Hindlimb muscle (tissue), 1 donor: Measurements from ENCODE around the gene AASDH. TPM values are rescaled to one million over a fixed set of nuclear protein-coding genes. Genes with fewer than 3 reads are reported as not detected.
"Not testable (repeated sequence)": the region's sequence is repeated elsewhere in the genome, so short reads cannot be mapped to it uniquely, and the experiment has no call there.

Source experiments
- DNase-seq: peaks from one replicate; pipeline ENCODE4 v3.0.0-alpha.2; 2013
- polyA plus RNA-seq: library from polyadenylated mRNA; unstranded; fragments of 120-200 nt; gene quantifications from one replicate; pipeline ENCODE4 v1.2.1, GENCODE V29; 2013; ENCODE audit not compliant: insufficient read length

AASDH gene
- polyA plus RNA-seq, 1 donor = 11.7 TPM

DNA sequence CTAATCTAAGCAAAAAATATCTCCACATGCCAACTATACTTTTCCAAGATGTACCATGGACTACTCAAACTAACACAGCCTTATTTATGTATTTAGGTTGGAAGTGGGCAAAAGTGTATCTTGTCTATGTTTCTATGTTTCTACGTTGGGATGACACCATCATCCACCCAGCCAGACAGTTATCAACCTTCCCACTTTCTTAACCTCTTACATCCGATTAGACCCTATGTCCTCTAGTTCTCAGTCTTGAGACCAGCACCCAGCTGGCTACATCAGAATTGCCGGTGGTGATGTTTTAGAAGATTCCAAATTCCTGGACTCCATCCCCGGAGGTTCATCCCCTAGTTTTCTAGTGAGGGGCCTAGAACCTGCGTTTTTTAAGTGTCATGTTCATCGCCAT, 1.0 kb upstream of the AASDH start:
- peak; percentile 11 for DNase-seq

DNA sequence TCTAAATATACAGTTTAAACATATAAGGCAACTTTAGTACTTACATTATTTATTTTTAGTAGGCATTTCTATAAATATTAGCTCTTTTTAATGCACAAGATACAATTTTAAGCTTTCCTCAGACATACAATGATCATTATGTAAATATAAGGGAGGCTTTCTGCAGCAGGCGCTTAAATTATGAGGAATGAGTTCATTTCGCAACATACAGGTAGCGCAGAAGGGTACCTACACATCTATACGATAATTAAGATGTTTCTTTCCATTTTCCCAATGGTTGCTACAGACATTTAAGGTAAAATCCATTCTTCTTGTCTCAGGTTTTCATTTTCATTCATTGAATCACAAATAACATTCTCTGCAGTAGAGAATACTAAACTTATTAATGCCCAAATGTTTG, 1.2 kb downstream of the AASDH start:
- no peak for DNase-seq

DNA sequence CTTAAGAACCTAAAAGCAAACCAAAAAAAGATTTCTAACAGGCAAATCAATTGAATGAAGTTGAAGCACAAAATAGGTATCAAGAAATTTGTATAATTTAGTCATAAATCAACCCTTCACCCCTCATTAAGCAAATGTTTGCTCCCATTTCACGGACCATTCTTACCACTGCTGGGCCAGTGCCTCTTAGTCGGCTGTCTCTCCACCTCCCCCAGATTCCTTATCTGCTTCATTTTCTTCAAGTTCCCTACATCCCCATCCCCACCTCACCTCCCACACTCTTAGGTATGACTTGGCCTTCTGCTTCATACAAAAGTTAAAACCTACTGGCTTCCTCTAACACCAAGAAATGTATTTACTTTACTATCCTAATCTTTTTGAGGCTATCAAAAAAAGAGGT, 11.8 kb downstream of the AASDH start:
- no peak for DNase-seq

DNA sequence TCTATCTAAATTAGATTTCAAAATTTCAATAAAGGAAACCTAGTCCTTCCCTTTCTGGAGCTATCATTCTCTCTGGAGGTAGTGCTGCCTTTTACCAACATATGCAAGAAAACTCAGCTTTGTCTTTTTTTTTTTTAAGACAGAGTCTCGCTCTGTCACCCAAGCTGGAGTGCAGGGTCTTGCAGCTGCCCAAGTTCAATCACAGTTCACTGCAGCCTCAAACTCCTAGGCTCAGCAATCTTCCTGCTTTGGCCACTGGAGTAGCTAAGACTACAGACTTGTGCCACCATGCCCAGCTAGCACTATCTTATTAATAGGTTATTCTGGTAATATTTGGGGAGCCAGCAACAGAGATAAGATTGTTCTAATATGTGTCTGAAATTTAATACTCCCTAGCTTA, 12.3 kb downstream of the AASDH start:
- DNase-seq = no peak

DNA sequence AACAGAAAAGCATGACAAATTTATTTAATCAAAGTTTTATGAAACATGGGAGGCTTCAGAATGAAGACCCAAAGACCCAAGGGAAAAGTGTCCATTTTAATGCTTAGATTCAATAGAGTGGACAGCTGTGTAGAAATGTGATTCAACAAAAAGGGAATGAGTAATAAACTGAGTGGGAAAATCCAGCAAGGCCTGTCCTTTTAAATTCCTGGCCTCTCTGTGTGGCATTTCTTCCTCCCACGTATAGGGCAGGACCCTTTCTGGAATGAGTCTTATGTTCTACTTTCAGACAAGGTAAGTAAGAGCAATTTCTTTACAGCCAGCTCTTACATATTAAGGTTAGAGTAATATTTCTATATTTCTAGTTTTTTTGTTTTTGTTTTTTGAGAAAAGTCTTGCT, 14.5 kb downstream of the AASDH start:
- no peak for DNase-seq

DNA sequence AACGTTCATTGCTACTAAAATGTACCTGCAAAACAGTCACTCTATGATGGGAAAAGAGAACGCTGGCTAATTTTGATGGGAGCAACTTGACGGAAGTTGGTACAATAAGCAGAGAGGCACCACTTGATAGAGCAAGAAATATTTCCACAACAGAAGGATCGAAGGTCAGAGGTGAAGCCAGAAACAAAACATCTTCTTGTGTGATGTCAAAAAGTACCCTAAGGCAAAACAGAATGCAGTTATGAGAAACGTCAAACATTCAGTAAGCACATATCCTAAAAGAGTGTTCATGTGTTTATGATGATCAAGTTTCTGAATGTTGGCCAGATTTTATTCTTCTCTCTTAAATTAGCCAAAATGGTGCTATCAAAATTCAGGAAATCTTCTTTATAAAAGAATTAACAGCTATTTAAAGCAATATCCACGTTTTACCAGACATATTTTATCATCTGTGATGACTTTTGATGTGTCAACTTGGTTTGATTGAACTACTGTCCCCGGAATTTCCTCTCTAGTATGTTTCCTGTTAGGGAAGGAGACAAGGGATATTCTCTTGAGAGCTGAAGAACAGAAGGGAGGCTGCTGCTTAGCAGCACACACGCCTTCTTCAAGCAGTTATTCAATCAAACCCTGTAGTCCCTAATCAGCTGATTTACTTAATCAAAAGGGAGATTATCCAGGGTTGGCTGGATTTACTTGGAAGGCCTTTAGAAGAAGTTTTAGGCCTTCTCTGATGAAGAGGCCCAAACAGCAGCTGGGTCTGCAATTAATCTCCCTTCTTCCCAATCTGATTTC, 15.7 kb downstream of the AASDH start:
- no peak for DNase-seq

DNA sequence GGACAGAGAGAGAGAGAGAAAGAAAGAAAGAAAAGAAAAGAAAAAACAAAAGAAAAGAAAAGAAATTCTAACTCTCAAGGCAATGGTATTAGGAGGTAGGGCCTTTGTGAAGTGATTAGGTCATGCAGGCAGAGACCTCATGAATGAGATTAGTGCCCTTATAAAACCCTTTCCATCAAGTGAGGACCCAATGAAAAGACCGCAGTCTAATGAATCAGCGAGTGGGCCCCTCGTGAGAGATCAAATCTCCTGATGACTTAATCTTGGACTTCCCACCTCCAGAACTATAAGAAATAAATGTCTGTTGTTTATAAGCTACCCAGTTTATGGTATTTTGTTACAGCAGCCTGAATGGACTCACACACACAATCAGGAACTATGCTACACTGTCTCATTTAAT, 16.9 kb downstream of the AASDH start:
- DNase-seq = no peak

DNA sequence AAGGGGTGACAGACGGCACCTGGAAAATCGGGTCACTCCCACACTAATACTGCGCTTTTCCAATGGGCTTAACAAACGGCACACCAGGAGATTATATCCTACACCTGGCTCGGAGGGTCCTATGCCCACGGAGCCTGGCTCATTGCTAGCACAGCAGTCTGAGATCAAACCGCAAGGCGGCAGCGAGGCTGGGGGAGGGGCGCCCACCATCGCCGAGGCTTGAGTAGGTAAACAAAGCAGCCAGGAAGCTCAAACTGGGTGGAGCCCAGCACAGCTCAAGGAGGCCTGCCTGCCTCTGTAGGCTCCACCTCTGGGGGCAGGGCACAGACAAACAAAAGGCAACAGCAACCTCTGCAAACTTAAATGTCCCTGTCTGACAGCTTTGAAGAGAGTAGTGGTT, 24.3 kb downstream of the AASDH start:
- DNase-seq = not testable (repeated sequence)

DNA sequence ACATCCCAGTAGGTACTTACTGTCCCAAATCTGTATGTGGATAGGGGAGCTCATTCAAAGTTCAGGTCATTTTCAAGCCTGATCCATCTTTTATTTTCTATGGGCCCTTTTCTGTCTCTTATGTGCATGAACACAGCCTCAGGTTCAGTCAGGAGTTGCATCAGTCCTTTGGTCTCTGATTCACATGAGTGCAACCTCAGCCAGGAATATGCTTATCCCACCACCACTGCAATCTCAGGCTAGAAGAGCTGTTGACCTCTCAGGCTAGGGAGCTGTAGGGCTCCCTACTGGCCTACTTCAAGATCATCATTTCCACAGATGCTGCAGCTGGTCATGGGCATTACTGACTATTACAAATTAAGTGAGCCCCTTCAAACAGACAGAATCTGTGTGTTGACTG, 27.2 kb downstream of the AASDH start:
- DNase-seq = no peak

DNA sequence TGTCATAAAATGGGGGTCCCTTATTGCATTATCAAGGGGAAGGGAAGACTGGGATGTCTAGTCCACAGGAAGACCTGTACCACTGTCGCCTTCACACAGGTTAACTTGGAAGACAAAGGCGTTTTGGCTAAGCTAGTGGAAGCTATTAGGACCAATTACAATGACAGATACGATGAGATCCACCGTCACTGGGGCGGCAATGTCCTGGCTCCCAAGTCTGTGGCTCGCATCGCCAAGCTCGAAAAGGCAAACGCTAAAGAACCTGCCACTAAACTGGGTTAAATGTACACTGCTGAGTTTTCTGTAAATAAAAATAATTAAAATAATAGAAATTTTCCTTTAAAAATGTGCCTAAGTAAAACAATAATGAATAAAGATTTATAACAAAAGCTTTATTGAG, 30.6 kb downstream of the AASDH start:
- no peak for DNase-seq

DNA sequence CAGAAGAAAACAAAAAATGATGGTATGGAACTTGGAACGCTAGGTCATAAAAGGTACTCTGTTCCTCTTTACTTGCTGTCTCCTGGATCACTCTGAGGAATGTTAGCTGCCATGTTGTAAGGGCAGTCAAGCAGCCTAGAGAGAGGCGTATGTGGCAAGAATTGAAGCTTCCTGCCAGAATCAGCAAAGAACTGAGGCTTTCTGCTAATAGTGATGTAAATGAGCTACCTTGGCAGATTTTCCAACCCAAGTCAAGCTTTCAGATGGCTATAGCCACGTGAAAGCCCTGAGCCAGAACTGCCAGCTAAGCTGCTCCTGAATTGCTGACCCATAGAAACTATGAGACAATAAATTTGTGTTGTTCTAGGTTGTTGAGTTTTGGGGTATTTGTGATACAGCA, 38.7 kb downstream of the AASDH start:
- DNase-seq = no peak

DNA sequence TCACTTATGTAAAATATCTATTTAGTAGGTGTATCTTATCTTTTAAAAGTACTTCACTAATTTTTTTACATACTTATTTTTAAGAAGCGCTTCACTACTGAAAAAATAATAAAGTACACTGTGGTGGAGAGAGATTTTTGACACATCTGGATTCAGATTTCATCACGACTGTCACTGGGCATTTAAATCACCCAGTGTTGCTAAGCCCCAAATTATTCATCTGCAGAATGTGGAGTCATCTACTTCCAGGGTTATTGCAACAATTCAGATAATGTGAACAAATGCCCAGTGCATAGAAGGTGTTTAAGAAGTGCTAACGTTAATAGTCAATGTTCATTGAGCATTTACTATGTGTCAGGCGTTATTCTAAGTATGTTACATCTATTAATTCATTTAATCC, 41.8 kb downstream of the AASDH start:
- no peak for DNase-seq

DNA sequence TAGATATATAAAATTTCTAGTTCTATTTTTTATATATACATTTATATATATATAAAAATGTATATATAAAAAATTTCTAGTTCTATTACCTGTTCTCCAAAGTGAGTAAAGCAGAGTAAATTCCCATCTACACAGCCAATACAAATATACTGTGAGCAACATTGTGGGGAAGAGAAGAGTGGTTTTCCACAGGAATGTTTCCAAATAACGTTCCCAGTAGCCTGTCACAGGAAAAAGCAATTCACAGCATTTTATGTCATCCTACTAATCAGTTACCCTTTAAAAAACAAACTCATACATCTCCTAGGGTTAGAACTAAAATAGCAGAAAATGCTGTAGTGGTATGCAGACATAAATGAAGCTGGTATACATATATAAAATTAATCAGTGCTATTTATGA, 44.5 kb downstream of the AASDH start:
- DNase-seq = no peak

DNA sequence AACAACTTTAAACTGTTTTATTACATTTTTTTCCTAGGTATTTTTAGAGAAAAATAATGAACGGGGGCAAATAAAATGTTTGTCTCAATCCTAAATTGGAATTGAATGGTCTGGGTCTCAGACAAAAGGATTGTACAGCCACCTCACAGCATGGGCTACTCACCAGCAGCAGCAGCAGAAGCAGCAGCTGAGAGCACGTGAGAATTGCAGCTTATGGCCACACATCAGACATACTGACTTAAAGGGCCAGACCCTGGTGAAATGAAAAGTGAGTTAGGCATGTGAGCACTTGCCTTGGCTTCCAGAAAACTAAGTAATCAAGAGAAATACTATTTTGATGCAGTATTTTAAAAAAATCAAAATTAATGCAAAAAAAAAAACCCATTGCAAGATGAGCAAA, 56.6 kb downstream of the AASDH start:
- no peak for DNase-seq

DNA sequence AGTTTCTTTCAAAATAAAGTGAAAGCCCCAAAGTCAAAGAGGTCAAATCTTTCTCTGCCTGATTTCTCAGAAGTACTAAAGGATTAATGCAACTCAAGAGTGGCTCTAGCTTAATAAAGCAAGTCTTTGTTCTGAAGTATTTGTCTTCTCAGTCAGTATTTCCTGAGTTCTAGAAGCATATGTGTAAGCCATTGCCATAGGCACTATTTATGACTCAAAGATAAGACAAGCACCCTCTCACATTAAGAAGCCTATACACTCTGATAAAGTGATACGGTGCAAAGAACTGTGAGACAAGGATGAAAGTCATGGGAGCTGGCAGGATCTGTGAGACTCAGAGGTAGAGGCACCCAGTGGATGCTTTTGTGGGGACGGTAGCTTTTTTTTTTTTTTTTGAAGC, 60.9 kb downstream of the AASDH start:
- DNase-seq = no peak

DNA sequence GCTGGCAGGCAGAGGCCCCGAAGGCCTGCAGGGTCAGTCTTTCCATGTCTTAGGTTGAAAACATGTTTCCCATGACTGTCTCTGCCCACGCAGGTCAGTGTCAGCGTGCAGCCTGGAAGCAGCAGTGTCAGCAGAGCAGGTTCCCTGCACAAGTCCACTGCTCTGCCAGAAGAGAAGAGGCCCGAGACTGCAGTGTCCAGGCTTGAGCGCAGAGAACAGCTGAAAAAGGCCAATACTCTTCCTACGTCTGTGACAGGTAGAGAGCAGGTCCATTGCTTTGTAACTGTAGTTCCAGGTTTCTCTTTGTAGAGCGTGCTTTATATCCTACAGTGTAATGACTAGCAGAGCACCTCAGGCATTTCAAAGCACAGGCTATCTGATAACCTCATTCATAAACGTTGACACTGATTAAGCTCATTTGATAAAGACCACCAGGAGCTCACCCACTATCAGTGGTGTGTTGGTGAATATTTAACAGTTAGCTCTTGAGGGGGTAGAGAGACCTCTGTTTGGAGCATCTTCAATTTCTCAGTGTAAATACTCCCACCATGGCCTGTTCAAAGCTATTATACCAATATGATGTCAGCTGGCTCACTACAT, 63.2 kb downstream of the AASDH start:
- no peak for DNase-seq

DNA sequence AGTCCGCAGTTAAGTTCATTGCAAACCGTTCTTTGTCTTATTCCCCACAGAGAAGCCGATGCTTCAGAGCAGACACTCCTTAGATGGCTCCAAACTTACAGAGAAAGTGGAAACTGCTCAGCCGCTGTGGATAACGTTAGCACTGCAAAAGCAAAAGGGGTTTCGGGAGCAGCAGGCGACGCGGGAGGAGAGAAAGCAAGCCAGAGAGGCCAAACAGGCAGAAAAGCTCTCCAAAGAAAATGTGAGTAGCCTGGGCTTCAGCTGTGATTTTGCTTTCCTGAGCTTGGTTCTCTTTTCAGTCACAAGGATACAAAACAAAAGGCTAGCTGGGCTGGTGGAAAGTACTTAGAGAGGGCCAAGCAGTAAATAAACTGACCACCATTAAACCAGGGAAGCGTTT, 64.0 kb downstream of the AASDH start:
- no peak for DNase-seq

DNA sequence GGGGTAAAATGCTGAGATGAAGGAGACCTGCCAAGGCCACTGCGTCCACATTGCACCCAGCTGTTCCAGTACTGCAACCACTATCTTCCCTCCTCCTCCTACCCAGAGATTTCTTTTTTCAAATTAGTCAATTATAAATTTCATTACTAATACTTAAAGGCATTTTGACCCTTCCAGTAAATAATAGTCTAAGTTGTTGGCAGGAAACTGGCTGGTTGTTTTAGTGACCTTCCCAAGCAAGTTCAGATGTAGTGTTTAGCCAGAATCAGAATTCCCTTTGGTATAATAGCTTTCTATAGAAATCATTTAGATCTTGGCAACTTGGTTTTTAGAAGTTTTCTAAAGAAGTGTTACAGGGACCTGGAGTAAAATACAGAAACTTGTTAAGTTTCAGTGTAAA, 66.0 kb downstream of the AASDH start:
- DNase-seq = no peak

DNA sequence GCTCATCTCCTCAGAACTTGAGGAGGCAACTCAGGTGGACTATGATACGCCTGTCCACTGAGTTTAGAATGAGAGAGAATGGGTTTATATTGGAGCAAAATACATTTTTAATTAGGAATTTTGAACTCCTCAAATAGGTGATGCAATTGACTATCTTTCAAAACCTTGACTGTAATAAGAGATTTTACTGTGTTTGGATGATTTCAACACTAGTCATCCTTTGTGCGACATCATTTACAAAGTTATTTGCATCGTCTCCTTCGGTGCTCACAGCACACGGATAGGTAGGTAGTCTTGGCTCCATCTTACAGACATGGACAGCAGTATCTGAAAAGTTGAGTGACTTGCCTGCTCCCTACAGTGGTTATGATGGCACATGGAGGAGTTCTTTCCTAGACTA, 67.0 kb downstream of the AASDH start:
- no peak for DNase-seq

DNA sequence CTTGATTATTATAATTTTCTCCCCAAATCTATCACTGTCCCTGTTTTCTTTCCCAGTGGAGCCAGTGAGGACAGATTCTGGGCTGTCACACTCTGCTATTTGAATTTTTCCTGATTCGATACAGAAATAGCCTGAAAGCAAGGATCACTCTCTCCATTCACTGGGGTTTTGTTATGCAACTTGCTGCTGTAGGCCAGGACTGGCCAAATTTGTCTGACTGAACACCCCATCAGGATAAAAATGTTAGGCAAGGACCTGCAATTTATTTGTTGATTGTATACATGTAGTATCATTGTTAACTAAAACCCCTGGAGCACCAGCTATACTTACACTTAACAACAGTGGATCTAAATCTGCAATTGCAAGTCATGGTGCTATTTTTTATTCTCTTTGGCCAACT, 68.7 kb downstream of the AASDH start:
- no peak for DNase-seq

DNA sequence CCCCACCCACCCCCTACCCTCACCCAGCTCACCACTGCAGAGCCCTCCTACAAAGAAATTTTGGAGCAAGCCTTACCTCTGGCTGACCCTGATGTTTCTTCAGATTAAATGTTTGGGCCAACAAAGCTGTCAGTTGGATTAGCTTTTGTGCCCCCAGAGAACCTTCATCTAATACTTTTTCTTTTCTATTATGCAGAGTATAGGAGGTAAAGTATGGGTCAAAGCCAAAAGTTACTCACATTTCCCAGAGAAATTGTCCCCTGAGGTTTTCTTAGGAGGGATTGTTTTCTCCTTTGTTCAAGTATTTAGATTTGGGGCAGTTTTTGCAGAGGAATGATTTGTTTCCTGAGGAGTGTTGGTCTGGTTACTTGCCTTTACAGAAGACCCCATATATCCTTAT, 69.5 kb downstream of the AASDH start:
- no peak for DNase-seq

DNA sequence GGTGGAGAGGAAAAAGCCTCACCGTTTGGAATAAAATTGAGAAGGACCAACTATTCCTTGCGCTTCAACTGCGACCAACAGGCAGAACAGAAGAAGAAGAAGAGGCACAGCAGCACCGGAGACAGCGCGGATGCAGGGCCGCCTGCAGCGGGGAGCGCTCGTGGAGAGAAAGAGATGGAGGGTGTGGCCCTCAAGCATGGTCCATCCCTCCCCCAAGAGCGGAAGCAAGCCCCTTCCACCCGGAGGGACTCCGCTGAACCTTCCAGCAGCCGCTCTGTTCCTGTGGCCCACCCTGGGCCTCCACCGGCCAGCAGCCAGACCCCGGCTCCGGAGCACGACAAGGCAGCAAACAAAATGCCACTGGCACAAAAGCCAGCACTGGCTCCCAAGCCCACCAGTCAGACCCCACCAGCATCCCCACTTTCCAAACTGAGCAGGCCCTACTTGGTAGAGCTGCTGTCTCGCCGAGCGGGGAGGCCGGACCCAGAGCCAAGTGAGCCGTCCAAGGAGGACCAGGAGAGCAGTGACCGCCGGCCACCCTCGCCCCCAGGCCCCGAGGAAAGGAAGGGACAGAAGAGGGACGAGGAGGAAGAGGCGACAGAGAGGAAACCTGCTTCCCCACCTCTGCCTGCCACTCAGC, 71.2 kb downstream of the AASDH start:
- no peak for DNase-seq

DNA sequence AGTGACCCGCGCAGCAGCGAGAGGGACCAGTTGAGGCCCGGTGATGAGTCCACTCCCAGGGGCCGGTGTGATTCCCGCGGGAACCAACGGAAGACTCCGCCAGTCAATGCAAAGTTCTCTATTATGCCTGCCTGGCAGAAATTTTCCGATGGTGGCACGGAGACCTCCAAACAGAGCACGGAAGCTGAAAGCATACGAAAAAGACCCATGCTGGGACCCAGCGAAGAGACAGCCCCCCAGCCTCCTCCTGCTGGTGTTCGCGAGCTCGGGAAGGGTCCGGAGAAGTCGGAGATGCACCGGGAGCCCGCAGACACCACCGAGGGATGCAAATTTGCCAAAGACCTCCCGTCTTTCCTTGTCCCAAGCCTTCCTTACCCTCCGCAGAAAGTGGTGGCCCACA, 71.7 kb downstream of the AASDH start:
- no peak for DNase-seq

DNA sequence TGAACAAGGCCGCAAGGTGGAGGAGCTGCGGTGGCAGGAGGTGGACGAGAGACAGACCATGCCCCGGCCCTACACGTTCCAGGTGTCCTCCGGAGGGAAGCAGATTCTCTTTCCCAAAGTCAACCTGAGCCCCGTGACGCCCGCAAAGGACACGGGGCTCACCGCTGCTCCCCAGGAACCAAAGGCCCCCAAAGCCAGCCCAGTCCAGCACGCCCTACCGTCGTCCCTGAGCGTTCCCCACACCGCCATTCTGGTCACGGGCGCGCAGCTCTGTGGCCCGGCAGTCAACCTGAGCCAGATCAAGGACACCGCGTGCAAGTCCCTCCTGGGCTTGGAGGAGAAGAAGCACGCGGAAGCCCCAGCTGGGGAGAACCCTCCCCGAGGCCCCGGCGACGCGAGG, 72.2 kb downstream of the AASDH start:
- DNase-seq = no peak
